GM21529 (cell line): Measurements from ENCODE around the gene IFITM5.

Experiments
- ATAC-seq: cut with Tn5 transposase; IDR thresholded peaks from one replicate; pipeline ENCODE4 v1.9.1; 2021; ENCODE audit not compliant: unreplicated experiment

The IFITM5 gene

GRCh38 chr11:269146-269890, 30.0 kb downstream of the IFITM5 start:
- peak; percentile 62 for ATAC-seq

- peak; percentile 41 for ATAC-seq
Measured at GRCh38 chr11:268716-269145, 30.6 kb downstream of the IFITM5 start.

- ATAC-seq = no peak
Measured at GRCh38 chr11:267491-267994, 31.8 kb downstream of the IFITM5 start.

- no peak for ATAC-seq
Measured at GRCh38 chr11:266676-267439, 32.5 kb downstream of the IFITM5 start.

GRCh38 chr11:261624-262023, 37.7 kb downstream of the IFITM5 start:
- no peak for ATAC-seq

GRCh38 chr11:259413-259812, 39.9 kb downstream of the IFITM5 start:
- no peak for ATAC-seq

- no peak for ATAC-seq
Measured at GRCh38 chr11:257766-258493, 41.4 kb downstream of the IFITM5 start.

- ATAC-seq = no peak
Measured at GRCh38 chr11:256952-257737, 42.2 kb downstream of the IFITM5 start.

GRCh38 chr11:255816-256215, 43.5 kb downstream of the IFITM5 start:
- no peak for ATAC-seq

- ATAC-seq = no peak
Measured at GRCh38 chr11:255176-255575, 44.1 kb downstream of the IFITM5 start.

GRCh38 chr11:253886-254270, 45.4 kb downstream of the IFITM5 start:
- no peak for ATAC-seq

- ATAC-seq = no peak
Measured at GRCh38 chr11:253160-253885, 46.0 kb downstream of the IFITM5 start.

GRCh38 chr11:252666-253065, 46.7 kb downstream of the IFITM5 start:
- ATAC-seq = no peak

GRCh38 chr11:251550-251949, 47.8 kb downstream of the IFITM5 start:
- ATAC-seq = no peak

- ATAC-seq = no peak
Measured at GRCh38 chr11:250740-251299, 48.5 kb downstream of the IFITM5 start.

- ATAC-seq = no peak
Measured at GRCh38 chr11:250274-250673, 49.1 kb downstream of the IFITM5 start.

- ATAC-seq = no peak
Measured at GRCh38 chr11:249062-249461, 50.3 kb downstream of the IFITM5 start.
